Astrocyte (in vitro differentiated cells and primary cell): ENCODE data around the gene ZSCAN26. TPM values are rescaled to one million over a fixed set of nuclear protein-coding genes. Genes with fewer than 3 reads are reported as not detected.

Experiments used
- DNase-seq: peaks from one replicate; pipeline ENCODE4 v3.0.0-alpha.2; 2010; ENCODE audit warnings: low read depth
- FAIRE-seq: peaks from 2 replicates; lab custom pipeline; 2011; peaks lifted over from hg19 to GRCh38; lab: Jason Lieb, UNC
- H2AFZ ChIP-seq: 2 replicates; pipeline ENCODE4 v1.6.0; 2012; ENCODE audit warnings: low read depth, low read length, inconsistent platforms
- H3K27ac ChIP-seq: 2 replicates; pipeline ENCODE4 v1.5.1; 2011; ENCODE audit warnings: low read depth, low read length, inconsistent platforms
- H3K27me3 ChIP-seq: 2 replicates; pipeline ENCODE4 v1.6.0; 2011; ENCODE audit warnings: low read length, inconsistent platforms; ENCODE audit not compliant: insufficient read depth
- H3K36me3 ChIP-seq: 2 replicates; pipeline ENCODE4 v1.5.1; 2011; ENCODE audit warnings: low read length, inconsistent platforms; ENCODE audit not compliant: insufficient read depth
- H3K4me1 ChIP-seq: 2 replicates; pipeline ENCODE4 v1.5.1; 2011; ENCODE audit warnings: low read length, inconsistent platforms; ENCODE audit not compliant: insufficient read depth
- H3K4me2 ChIP-seq: 2 replicates; pipeline ENCODE4 v1.6.0; 2012; ENCODE audit warnings: low read length, inconsistent platforms
- H3K4me3 ChIP-seq: 2 replicates; pipeline ENCODE4 v1.5.1; 2011; ENCODE audit warnings: low read depth, mild to moderate bottlenecking, low read length, inconsistent platforms; ENCODE audit not compliant: insufficient read depth
- H3K79me2 ChIP-seq: 2 replicates; pipeline ENCODE4 v1.6.0; 2012; ENCODE audit warnings: mild to moderate bottlenecking, low read length, inconsistent platforms; ENCODE audit not compliant: insufficient read depth
- H3K9ac ChIP-seq: 2 replicates; pipeline ENCODE4 v1.6.0; 2012; ENCODE audit warnings: mild to moderate bottlenecking, low read length, inconsistent platforms
- H3K9me3 ChIP-seq: 2 replicates; pipeline ENCODE4 v1.5.1; 2012; ENCODE audit warnings: low read depth, mild to moderate bottlenecking, low read length, inconsistent platforms; ENCODE audit not compliant: insufficient read depth
- H4K20me1 ChIP-seq: 2 replicates; pipeline ENCODE4 v1.6.0; 2012; ENCODE audit warnings: low read length, inconsistent platforms; ENCODE audit not compliant: insufficient read depth
- H3K27ac Mint-ChIP-seq: one replicate; pipeline ENCODE4 v1.8.0; 2021; ENCODE audit warnings: mild to moderate bottlenecking, mixed read lengths; ENCODE audit not compliant: unreplicated experiment
- H3K27me3 Mint-ChIP-seq: one replicate; pipeline ENCODE4 v1.8.0; 2021; ENCODE audit warnings: low read depth, mixed read lengths; ENCODE audit not compliant: unreplicated experiment
- H3K36me3 Mint-ChIP-seq: one replicate; pipeline ENCODE4 v1.8.0; 2021; ENCODE audit warnings: low read depth, mixed read lengths; ENCODE audit not compliant: unreplicated experiment
- H3K4me1 Mint-ChIP-seq: one replicate; pipeline ENCODE4 v1.8.0; 2021; ENCODE audit warnings: low read depth, mixed read lengths; ENCODE audit not compliant: unreplicated experiment
- H3K4me3 Mint-ChIP-seq: one replicate; pipeline ENCODE4 v1.8.0; 2021; ENCODE audit warnings: mild to moderate bottlenecking, moderate library complexity, mixed read lengths; ENCODE audit not compliant: unreplicated experiment
- H3K9me3 Mint-ChIP-seq: one replicate; pipeline ENCODE4 v1.8.0; 2021; ENCODE audit warnings: mild to moderate bottlenecking, mixed read lengths; ENCODE audit not compliant: unreplicated experiment
- CTCF ChIP-seq: IDR thresholded peaks from 2 replicates; pipeline ENCODE4 v1.5.1; 2011; ENCODE audit warnings: low read depth, mild to moderate bottlenecking, inconsistent platforms, low read length, moderate library complexity; ENCODE audit not compliant: insufficient read depth
- EZH2 ChIP-seq: IDR thresholded peaks from 2 replicates; pipeline ENCODE4 v1.6.1; 2012; ENCODE audit warnings: mild to moderate bottlenecking, low read length, inconsistent platforms; ENCODE audit not compliant: insufficient read depth
- total RNA-seq: library from RNA; stranded (reverse); gene quantifications from 2 replicates; pipeline ENCODE4 v1.2.1, GENCODE V29; 2021

The ZSCAN26 gene
- total RNA-seq, 1 donor from 2014 or later, result 12.0 TPM

GRCh38 chr6:28239636-28240035 lies 27.3 kb upstream of the ZSCAN26 start:
- no peaks in the 10 kb centered on the region for H3K9me3 ChIP-seq
- H3K36me3 ChIP-seq, result peaks cover 9% of the 10 kb centered on the region
- H2AFZ ChIP-seq, result no peak overlapping the region
- H3K27me3 ChIP-seq, result no peaks in the 10 kb centered on the region
- TF ChIP-seq CTCF (no peak), EZH2 (no peak)
- H3K27ac ChIP-seq, result no peak overlapping the region
- no peaks in the 10 kb centered on the region for H3K79me2 ChIP-seq
- no peaks in the 10 kb centered on the region for H3K4me1 ChIP-seq
- Mint-ChIP-seq H3K36me3 (peaks cover 15% of the 10 kb centered on the region), H3K27me3 (no peaks in the 10 kb centered on the region), H3K4me3 (no peak overlapping the region), H3K4me1 (no peaks in the 10 kb centered on the region), H3K9me3 (no peaks in the 10 kb centered on the region), H3K27ac (no peak overlapping the region)
- no peaks in the 10 kb centered on the region for H4K20me1 ChIP-seq
- H3K9ac ChIP-seq, result no peak overlapping the region
- no peak overlapping the region for H3K4me2 ChIP-seq
- FAIRE-seq, result no peak
- DNase-seq, result no peak
- no peak overlapping the region for H3K4me3 ChIP-seq

- FAIRE-seq, result no peak
Measured at GRCh38 chr6:28240471-28240870, 26.5 kb upstream of the ZSCAN26 start.

More at GRCh38 chr6:28240471-28240870, 26.5 kb upstream of the ZSCAN26 start:
- no peak for DNase-seq
- Histone ChIP-seq H3K27me3 (no peaks in the 10 kb centered on the region), H3K4me3 (no peak overlapping the region), H3K27ac (no peak overlapping the region), H3K79me2 (no peaks in the 10 kb centered on the region), H3K4me2 (no peak overlapping the region), H3K9me3 (no peaks in the 10 kb centered on the region), H3K9ac (no peak overlapping the region), H4K20me1 (no peaks in the 10 kb centered on the region), H3K4me1 (no peaks in the 10 kb centered on the region), H3K36me3 (peaks cover 14% of the 10 kb centered on the region), H2AFZ (no peak overlapping the region)
- peaks cover 18% of the 10 kb centered on the region for H3K36me3 Mint-ChIP-seq
- no peak overlapping the region for H3K27ac Mint-ChIP-seq
- H3K4me3 Mint-ChIP-seq, result no peak overlapping the region
- H3K9me3 Mint-ChIP-seq, result no peaks in the 10 kb centered on the region
- H3K27me3 Mint-ChIP-seq, result no peaks in the 10 kb centered on the region
- H3K4me1 Mint-ChIP-seq, result no peaks in the 10 kb centered on the region
- TF ChIP-seq CTCF (no peak), EZH2 (no peak)
